ENCODE data around the gene ALDH6A1.

The ALDH6A1 gene

DNA sequence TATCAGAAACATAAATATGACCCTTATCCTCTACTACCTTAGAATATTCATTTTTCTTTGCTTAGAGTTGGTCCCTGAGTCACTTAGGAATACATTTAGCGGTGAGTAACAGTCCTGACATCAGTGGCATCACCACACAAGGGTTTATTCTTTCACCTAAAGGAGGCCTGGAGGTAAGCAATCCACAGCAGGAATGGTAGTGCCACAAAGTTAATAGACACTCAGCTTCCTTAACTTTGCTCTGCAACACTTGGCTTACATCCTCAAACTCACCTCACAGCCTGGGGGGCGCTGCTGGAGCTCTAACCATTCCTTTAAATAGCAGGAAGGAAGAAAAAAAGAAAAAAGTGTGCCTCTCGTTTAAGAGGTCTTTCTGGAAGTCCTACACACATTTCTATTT, 36.0 kb downstream of the ALDH6A1 start:
- no peak for DNase-seq

DNA sequence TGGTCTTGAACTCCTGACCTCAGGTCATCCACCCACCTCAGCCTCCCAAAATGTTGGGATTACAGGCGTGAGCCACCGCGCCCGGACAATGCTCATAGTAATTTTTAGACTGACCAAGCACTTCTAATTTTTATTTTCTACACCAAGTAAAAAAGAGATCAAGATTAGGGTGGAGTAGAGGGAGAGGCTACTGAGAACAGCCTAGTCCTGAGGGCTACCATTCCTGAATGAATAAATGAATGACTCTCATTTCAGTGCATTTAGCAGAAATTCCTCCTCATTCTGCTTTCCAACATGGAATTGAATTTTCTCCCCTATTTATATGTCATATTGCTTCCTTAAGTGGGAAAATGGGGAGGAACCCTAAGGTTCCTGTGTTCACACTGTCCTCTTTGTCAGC, 38.7 kb downstream of the ALDH6A1 start:
- DNase-seq = no peak

DNA sequence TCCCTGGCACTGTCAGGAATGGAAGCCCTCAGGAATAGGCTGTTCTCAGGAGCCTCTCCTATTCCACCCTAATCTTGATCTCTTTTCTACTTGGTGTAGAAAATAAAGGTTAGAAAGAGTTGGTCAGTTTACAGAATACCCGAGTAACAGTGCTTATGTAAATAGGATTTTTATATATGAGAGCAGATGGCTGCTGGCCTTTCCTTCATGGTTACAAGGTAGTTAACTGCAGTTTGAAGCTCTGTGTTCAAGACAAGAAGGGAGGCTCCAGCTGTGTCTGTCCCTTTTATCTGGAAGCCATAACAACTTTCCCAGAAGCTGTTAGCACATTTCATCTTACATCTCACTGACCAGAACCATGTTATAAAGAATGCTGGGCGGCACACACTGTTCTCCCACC, 42.0 kb downstream of the ALDH6A1 start:
- no peak for DNase-seq

DNA sequence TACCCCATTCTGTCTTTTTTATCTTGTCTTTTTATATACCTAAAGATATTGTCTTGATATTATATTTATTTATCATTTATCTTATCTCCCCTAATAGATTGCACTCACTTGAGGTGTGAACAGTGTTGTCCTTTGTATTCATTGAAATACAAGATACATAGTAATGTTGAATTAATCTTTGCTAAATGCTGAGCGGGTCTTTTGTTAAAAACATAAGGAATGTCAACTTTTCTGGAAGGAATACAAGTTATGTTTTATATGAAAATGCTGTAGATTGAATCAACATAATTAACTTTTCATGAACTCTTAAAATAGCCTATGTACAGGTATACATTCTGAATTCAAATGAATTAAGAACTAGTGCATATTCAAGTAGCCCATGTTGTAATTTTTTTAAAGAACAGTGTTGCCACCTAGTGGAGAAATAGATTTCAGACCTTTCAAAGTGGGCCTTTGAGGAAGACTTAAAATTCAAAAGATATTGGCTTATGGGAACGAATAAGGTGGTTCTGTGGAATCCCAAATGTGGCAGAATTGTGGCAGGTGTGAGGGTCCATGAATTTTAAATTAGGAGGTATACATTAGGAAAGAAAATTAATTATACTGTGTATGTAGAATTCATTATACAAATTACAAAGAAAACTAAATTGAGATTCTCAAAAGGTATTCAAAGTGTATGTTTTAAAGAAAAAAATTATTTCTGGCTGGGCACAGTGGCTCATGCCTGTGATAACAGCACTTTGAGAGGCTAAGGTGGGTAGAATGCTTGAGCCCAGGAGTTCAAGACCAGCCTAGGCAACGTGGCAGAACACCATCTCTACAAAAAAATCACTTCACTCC, 46.0 kb downstream of the ALDH6A1 start:
- DNase-seq = no peak

DNA sequence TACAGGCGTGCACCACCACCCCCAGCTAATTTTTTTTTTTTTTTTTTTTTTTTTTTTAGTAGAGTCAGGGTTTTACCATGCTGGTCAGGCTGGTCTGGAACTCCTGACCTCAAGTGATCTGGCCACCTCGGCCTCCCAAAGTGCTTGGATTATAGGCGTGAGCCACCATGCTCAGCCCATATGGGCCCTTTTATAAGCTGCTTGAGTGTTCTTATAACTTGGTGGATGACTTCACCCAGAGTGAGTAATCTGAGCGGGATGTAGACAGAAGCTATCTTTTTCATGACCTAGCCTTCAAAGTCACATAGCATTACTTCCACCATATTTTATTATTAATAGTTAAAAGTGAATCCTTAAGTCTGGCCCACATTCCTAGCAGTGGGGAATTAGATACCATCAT, 48.7 kb downstream of the ALDH6A1 start:
- no peak for DNase-seq

DNA sequence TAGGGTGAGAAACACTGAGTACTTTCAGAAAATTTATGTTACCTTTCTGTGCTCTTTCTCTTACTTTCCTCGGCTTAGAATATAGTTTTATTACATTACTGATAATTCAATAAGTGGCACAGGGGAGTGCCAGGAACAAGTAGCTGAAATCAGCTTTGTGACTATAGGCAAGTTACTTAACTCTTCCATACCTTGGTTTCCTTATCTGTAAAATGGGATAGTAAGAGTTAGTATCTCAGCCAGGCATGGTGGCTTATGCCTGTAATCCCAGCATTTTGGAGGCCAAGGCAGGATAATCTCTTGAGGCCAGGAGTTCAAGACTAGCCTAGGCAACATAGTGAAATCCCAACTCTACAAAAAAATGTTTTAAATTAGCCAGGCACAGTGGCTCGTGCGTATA, 49.7 kb downstream of the ALDH6A1 start:
- no peak for DNase-seq

DNA sequence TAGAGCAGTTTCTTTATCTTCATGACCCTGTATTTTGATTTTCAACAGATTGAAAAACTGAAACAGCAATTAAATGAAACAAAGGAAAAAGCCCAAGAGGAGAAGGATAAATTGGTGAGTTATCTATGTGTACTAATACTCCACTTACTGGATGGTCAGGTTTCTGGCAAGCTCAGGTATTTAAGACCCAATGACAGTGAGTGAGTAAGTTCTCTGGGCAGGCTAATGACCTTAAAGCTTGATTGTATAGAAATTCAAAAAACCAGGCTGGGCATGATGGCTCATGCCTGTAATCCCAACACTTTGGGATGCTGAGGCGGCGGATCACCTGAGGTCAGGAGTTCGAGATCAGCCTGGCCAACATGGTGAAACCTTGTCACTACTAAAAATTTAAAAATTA, 55.1 kb downstream of the ALDH6A1 start:
- DNase-seq = no peak

DNA sequence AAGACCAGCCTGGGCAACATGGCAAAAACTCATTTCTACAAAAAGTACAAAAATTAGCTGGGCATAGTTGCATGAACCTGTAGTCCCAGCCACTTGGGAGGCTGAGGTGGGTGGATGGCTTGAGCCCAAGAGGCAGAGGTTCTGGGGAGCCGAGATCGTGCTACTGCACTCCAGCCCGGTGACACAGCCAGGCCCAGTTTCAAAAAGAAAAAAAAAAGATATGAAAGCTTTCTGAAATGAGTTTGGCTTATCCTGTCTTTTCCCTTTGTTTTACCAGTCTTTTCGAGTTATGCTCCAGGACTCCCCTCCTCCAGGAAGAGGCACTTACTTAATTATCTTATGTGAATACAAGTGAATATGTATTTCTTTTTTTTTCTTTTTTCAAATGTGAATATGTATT, 61.9 kb downstream of the ALDH6A1 start:
- no peak for DNase-seq

DNA sequence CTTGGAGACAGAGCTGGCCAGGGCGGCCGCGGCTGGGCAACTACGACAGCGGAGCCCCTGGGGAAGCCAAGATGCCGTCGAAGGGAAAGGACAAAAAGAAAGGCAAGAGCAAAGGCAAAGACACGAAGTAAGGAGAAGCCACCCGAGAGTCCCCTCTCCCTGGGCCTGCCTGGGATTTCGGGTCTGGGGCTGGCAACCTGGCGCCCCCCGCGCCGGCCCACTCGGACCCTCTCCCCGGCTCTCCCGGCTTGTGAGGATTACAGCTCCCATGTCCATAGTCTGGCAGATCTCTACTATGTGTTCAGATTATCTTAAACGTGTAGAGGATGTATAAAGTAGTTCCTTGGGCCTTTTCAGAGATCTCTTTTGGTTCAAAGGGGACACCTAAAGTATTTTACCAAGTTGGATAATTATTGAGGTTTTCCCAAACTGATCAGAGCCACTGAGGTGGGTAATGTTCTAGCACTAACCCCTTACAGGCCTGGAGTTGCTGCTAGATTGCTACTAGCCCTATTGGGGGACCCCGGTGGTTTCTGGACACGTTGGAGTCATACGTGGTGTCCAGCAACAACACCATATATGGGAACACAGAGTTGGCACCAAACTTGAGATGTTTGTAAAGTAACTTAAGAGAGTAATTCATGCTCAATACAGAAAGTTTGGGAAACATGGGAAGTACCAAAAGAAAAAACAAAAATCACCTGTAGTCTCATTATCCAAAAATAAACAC, 64.7 kb downstream of the ALDH6A1 start:
- no peak for DNase-seq

DNA sequence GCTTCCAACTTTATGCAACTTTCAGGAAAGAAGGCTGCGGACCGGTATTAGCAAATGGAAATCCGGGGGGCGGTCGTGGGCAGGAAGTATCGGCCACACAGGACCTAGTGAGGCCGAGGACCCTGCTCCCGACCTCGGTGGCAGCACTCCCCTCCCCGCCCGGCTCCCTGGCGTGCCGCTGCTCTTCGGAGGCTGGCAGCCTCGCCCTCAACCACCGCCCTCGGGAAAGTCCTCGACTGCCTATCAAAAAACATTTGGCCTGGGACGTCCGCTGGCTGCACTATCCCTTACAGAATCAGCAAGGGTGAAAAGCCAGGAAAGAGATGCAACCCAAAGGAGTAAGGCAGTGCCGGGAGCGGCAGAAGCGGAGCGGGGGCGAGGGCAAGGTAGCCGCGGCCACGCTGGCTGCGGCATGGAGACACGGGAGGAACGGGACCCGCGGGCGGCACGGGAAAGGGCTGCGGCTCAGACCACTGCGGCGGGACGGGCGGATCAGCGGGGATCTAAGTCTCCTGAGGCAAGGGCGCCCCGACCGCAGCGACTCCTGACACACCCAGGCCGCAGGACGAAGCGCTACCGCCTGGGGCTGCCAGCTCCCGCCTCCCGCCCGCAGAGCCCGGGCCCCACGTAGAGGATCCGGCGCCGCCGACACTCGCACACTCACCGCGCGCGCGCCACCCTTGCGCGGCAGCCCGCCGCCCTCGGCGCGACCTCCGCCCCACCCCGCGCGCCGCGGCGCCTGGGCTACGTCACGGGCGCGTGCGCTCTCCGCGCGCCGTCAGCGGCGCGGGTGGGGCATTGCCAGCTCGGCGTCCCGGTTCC, 65.5 kb downstream of the ALDH6A1 start, which contains the start of the genes BBOF1 and ENTPD5:
Gene BBOF1, plus strand, starts transcription at position 764 of the 822 bp plus-strand sequence. CDS start 130 bp downstream, outside the sequence.
Gene ENTPD5, minus strand, starts transcription at position 703 of the 822 bp plus-strand sequence. CDS start 31,186 bp downstream, outside the sequence.
- peak; percentile 90 for DNase-seq

DNA sequence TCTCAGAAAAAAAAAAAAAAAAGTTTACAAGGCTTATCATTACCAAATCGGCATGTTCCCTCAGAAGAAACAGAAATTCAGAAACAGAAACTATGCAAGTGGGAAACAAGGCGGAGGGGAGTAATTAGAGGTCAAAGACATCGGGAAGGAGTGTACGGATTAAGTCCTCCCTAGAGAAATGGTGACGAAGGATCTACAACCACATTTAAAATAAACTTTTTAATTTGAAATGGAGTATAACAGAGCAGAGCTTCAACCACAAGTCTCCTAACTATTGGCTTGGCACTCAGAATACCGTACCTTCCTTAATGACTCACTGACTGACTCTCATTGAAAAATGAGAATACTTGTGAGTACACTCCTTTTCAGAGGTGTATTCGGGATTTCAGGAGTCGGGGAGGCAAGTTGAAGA, 66.1 kb downstream of the ALDH6A1 start:
- DNase-seq = no peak

DNA sequence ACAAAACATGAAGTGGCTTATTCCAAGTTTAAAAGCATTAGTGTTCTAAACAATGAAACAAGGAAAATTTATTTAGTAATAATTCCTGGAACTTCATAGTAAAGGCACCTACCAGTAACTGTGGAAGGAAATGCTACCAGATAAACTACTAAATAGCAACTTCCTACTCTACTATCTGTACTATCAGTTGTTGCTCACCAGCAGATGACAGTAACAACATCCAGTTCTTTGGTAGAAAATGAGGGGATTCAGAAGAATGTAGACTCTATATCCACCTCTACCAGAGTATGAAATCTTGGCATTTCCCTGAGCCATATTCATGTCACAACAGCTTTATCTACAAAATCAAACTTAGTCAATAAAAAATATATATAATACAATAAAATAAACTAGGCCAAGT, 68.3 kb downstream of the ALDH6A1 start:
- DNase-seq = no peak

DNA sequence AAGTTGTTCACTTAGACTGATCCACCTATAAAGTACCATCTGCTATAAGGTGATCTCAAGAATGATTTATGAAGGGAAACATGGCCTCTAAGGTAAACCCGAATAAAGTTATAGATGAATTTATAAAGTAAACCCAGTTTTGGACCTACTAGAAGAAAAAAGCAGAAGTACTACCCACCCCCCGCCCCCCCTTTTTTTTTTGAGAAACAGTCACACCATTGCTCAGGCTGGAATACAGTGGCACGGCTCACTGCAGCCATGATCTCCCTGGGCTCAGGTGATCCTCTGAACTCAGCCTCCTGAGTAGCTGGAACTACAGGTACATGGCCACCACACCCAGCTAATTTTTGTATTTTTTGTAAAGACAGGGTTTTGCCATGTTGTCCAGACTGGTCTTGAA, 69.1 kb downstream of the ALDH6A1 start:
- no peak for DNase-seq

DNA sequence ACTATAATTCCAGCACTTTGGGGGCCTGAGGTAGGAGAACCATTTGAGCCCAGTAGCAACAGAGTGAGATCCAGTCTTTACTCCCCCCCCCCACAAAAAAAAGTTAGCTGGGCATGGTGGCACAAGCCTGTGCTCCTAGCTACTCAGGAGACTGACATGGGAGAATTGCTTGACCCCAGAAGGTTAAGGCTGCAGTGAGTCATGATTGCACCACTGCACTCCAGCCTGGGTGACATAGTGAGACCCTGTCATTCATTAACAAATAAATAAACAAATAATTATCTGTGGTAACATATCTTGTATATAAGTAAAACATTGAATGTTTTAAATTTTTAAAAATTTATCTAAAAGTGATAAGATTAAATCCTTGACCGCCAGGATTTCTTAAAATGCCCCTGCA, 70.0 kb downstream of the ALDH6A1 start:
- DNase-seq = no peak

DNA sequence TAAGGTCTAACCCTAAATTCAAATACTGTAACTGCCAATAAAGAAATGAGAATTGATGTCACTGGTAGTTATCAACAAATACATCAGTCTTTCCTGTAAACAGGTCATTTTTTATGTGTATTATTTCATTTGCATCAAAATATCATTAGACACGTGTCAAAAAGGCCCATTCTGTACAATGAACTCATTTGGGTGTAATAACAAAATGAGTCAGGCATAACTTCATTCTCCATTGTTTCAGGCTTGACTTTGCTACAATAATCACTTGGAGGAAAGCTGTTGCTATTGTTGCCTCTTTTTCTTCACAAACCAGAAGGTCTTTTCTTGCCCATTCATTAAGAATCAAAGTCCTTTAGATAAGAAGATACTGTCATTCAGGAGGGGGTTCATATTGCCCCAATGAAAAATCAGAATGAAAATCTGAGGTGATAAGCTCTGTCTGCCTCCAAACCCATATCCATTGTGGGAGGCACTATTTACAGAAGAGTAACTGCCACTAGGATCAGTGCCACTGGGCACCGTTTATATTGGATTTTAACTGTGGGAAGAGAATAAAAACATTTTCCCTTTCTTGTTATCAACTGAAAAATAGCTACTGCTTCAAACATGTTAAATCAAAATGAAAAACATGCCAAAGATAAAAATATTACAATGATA, 75.3 kb downstream of the ALDH6A1 start:
- DNase-seq = no peak
